ENCODE results near the gene TSNAX. TPM values are rescaled to one million over a fixed set of nuclear protein-coding genes. Genes with fewer than 3 reads are reported as not detected.
A peak's percentile ranks its signal among the peaks of the same experiment; 100 is the strongest.

The TSNAX gene
- polyA plus RNA-seq, 4 donors: 52.4 to 63.4 (median 60.9) TPM

DNA sequence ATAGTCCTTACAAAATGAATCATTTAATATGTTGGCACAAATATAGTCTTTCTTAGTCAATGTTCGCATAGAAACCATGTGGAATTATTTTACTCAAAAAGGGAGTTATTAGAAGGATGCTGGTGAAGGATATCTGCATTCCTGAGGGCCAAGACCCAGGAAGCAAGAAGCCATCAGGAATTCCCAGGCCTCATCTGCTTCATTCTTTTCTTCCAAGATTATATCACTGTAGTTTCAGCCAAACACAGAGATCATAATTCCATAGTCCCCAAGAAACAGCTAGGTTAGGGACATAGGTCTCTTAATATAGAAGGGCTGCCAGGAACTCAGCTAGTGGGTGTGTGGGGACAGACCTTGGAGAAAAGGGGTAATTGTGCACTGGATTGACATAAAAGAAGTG lies 69.5 kb downstream of the TSNAX start:
- DNase-seq (ENCODE audit: low read depth in 4 of 4, low spot score in 3 of 4): no peak

DNA sequence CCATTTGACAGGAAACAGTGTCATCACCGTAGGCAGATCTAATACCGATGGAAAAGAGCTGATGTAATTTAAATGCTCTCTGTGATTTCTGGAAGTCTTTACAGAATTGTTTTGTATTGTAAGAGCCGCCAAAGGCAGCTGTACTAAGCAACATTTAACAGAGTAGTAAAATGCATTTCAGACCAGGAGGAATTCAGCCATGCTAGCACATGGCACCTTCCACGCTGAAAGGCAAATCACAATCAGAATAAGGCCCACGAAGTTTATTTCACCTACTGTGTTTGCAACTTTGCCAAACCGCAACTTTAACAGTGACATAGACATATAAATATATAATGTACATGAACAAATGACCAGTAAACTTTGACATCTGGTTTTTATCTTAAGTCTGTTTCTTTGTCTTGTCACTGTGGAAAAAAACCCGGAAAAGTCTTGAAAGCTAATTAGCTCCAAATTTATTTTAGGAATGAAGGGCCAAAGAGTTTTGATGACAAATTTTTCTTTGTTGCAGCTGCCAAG lies 72.0 kb downstream of the TSNAX start:
- no peak for DNase-seq (ENCODE audit: low read depth in 4 of 4, low spot score in 3 of 4)

DNA sequence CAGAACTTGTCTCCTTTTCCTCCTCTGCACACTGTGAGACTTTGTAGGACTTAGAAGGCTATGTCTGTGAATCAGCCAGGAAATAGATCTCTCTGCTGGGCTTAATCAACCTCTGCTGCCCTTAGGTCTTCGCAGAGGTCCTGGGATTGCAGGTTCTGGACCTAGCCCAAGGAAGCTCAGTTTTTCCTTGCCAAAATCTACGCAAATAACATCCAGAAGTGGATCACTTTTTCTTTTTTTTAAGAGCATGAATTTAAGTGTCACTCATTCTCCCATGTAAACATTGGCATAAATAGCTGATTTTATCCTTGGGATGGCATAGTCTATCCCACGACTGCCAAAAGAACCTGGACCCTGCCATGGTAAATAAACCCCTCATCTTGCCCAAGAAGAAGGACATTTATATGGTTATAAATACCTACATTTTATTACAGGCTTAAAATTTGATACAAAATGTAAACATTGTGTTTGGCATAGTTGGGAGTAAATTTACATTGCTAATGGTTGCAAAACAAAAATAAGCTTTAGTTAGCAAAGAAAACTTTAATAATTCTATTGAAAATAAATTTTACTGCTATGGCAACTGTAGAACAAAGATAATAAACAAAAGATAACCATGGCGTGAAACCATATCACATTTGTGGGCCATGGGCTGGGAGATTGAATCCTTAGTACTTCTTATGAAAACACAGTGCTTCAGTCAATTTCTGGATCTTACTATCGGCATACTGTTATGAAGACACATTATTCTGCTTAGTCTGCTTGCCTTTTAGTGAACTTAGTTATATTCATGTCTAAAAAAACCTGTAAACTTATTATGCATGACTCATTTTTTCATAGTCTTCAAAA lies 73.6 kb downstream of the TSNAX start:
- DNase-seq (ENCODE audit: low read depth in 4 of 4, low spot score in 3 of 4): no peak

DNA sequence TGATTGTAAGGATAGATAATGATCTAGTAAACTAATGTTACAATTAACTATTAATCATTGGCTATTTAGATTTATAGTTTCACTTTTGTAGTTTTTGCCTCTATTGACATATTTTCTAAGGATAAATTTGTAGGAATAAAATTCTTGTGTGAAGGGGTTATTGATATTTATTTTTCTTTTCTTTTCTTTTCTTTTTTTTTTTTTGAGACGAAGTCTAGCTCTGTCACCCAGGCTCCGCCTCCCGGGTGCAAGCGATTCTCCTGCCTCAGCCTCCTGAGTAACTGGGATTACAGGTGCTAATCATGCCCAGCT lies 74.2 kb downstream of the TSNAX start:
- no peak for DNase-seq (ENCODE audit: low read depth in 4 of 4, low spot score in 3 of 4)

DNA sequence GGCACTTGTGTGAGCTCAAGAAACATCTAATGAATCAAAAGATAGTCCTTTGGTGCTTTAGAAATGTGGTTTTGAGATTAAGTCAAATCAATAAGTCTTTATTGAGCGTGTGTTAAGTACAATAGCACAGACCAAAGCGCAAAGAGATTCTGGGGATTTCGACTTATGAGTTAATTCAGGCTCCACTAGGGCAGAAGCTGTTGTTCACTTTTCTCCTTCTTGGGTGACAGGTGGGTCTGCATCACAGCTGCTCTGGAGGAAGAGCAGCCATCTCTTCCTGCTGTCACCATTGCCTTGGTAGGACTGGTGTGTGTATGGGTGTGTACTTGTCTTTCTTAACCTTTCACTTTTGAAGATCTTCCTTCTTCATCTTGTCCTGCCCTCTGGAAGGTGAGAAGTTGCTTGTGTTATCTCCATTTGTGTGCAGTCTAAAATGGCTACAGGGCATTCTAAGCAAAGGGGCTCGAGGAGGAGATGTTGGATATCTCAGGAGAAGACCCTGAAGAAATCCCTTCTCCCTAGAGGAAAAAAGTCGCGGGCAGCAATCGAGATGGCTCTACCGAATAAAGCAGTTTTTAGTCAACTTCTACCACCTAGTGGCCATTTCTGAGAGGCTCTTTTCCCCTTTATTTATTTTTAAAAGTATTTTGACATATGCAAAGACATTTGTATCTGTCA lies 75.3 kb downstream of the TSNAX start:
- DNase-seq (ENCODE audit: low read depth in 4 of 4, low spot score in 3 of 4): peak in 1 of 4 donors; percentile 50

DNA sequence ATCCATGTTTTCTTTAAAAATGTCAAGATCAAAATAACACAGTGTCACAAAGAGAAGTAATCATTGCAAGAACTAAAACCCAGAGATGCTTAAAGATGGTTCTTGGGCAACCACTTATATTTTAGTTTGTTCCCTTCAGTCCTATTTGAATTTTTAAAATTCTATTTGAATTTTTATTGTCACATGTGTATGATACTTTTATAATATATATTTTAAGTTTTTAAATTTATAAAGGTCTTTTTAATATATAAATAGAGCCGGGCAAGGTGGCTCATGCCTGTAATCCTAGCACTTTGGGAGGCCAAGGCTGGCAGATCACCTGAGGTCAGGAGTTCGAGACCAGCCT lies 75.8 kb downstream of the TSNAX start:
- no peak for DNase-seq (ENCODE audit: low read depth in 4 of 4, low spot score in 3 of 4)

DNA sequence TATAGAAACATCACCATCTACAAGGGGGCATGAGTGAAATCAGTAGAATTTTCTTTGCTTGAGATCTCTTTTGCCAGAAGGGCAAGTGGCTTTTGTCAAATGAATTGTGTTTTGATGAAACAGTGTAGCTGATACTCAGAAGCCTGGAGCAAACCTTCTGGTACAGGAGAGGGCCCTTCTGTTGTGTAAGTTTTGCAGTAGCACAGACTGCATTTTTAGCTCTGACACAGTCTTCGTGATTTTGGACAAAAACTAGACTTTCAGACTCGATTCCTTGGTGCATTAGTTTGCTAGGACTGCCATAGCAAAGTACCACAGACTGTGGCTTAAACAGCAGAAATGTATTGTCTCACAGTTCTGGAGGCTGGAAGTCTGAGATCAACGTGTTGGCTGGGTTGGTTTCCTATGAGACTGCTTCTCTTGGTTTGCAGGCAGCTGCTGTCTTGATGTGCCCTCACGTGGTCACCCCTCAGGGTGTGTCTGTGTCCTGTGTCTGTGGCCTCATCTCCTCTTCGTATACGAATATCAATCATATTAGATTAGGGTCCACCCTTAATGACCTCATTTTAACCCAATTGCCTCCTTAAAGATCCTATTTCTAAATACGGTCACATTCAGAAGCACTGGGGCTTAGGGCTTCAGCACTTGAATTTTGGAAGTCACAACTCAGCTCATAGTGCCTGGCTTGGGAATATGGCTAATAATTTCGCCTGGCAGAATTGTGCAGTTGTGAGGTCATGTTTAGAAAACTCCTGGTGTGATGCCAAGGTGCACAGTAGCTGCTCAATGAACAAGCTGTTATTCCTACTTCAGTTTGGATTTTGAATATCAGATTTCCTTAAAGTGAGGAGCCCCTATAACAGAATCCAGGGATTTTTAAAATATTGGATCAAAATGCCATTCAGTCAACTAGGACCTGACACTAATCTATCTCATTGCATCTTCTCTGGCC lies 77.0 kb downstream of the TSNAX start:
- no peak for DNase-seq (ENCODE audit: low read depth in 4 of 4, low spot score in 3 of 4)

DNA sequence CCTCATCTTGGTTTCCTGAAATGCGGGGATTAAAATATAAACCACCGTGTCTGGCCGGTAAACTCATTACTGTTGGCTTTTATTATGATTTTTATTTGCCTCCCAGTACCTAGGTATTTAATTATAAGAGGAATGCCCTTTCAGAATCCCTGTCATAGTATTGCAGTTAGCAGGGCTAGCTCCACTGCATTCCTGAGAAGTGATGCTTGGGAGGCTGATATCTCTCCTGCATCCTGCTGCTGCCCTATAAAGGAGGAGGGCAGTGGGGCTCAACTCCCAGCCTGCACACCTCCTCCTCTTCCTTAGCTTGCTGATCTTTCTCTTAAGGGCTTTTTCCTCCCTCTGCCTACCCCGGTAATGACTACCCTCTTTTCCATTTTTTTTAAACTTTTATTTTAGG lies 78.2 kb downstream of the TSNAX start:
- DNase-seq (ENCODE audit: low read depth in 4 of 4, low spot score in 3 of 4): no peak

DNA sequence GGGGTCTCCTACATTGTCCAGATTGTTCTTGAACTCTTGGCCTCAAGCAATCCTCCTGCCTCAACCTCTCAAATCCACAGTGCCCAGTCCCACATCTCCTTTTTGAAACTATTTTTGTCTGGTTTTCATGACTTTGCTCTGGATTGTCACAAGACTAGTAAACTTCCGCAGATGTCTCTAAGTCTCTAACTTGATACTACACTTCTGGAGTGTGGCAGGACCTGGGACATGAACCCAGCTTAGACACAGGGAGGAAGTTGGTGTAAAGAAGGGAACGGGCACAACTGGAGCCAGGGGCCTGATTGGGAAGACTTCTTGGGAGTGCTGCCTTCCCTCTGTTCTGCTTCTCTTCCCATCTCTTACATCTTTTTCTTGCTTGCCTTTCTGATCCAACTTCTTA lies 81.9 kb downstream of the TSNAX start:
- DNase-seq (ENCODE audit: low read depth in 4 of 4, low spot score in 3 of 4): no peak

DNA sequence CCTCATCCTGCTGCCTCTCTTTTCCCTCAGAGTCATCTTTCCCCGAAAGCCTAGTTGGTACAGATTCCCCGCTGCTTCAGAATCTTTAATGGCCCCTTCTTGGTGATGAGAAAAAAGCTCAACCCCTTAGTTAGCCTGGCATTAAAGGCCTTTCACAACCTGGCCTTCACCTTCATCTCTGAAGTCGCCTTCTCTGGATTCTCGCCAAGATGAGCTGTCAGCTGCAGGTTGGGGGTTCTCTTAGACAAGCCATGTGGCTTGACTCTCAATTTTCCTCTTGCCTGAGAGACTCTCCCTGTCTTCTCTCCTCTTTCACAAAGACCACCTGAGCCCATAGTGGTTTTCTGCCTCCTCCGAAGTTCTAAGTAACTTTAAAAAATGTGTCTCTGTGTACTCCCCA lies 82.6 kb downstream of the TSNAX start:
- no peak for DNase-seq (ENCODE audit: low read depth in 4 of 4, low spot score in 3 of 4)

DNA sequence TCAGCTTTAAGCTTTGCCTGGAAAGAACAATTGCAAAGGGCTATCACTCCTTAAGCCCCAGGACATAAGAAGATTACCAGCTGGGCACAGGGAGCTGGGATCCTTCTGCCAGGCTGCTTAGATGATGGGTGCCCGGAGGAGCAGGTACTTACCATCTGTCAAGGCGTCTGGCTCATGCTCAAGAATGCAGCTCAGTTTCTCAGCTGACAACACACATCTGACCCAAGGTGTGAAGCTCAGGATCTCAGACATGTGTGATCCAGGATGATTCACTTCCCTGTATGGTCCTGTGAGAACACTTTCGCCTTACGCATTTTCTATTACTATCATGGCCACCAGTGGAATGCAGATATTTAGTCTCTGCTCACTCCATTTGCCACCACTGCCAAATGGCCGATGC lies 83.4 kb downstream of the TSNAX start:
- no peak for DNase-seq (ENCODE audit: low read depth in 4 of 4, low spot score in 3 of 4)

DNA sequence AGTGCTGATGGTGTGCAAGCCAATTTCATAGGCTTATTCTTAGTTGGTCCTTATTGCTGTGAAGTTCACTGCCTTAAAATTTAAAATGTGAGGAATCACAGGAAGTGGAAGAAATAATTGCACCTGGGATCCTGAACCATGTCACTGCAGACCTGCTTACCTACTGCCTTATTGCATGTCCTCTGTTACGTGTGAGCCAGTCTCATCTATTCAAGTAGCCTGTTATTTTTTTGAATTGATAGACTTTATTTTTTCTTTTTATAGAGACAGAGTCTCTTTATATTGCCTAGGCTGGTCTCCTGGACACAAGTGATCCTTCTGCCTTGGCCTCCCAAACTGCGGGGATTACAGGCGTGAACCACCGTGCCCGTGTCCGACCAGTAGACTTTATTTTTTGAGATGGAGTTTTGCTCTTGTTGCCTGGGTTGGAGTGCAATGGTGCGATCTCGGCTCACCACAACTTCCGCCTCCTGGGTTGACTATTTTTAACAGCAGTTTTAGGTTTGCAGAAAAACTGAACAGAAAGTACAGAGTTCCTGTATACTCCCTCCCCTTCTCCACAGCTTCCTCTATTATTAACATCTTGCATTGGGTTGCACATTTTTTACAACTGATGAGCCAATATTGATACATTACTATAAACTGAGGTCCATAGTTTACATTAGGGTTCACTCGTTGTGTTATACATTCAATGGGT lies 84.1 kb downstream of the TSNAX start:
- DNase-seq (ENCODE audit: low read depth in 4 of 4, low spot score in 3 of 4): no peak

DNA sequence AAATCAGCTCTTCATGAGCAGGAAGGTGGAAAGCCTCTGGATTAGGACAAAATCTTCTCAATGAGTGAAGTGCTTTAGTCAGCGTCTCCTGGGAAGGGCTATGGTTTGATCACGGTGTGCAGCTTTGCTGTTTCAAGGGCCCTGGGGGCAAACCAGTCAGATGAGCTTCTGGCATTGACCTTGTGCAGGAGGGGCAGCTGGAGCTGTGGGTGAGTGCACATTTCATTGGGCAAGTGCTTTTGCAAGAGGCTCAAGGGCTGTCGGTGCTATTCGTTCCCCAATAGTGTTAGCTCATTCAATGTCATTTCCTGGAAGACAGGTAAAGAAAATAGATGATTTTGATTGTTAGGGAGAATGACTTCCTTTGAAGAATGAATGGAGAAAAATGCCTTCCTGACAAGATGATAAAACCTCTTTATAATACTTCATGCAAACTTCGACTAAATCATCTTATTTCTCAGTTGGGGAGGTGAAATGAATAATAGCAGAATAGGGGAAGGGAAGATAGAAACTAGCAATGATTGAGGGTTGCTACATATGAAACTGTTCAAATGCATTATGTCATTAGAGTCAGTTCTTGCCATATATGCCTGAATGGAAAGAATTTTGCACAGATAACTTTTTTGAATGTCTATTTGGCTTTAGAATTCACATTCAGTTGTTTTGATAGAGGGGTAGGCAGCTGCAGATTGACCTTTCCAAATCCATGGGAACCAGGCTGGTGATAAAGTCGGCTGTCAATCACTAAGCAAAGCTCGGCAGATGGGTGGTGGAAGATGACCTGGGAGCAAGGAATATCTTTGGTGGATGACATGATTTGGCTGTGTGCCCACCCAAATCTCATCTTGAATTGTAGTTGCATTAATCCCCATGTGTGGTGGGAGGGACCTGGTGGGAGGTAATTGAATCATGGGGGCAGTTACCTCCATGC lies 85.2 kb downstream of the TSNAX start:
- no peak for DNase-seq (ENCODE audit: low read depth in 4 of 4, low spot score in 3 of 4)

Other genes starting within 250 kb of the TSNAX start
- gene EXOC8, start 190.8 kb upstream of the TSNAX start, polyA plus RNA-seq (ENCODE audit: insufficient read length in 4 of 4): 10 to 100 TPM; 10.1 to 13.1 (median 12.0) TPM
- 10 to 100 TPM; 10.9 to 16.4 (median 13.9) TPM for gene SPRTN, start 190.4 kb upstream of the TSNAX start, polyA plus RNA-seq (ENCODE audit: insufficient read length in 4 of 4)
- gene EGLN1, start 106.4 kb upstream of the TSNAX start, polyA plus RNA-seq (ENCODE audit: insufficient read length in 4 of 4): 10 to 100 TPM; 40.1 to 48.1 (median 44.0) TPM
- 1 to 10 TPM; 5.3 to 7.2 (median 6.8) TPM for gene DISC1, start 98.1 kb downstream of the TSNAX start, polyA plus RNA-seq (ENCODE audit: insufficient read length in 4 of 4)